Jurkat, Clone E6-1 (cell line): ENCODE data around the gene C1D.
"Not testable (repeated sequence)": the region's sequence is repeated elsewhere in the genome, so short reads cannot be mapped to it uniquely, and the experiment has no call there.

Experiments used
- DNase-seq: peaks from one replicate; pipeline ENCODE4 v3.0.0-alpha.2; 2011; ENCODE audit warnings: low read depth, low spot score
- H3K4me3 ChIP-seq: 2 replicates; pipeline ENCODE4 v1.5.1; 2011; ENCODE audit warnings: mild to moderate bottlenecking, low read length, control low read depth, moderate library complexity

C1D gene

DNA sequence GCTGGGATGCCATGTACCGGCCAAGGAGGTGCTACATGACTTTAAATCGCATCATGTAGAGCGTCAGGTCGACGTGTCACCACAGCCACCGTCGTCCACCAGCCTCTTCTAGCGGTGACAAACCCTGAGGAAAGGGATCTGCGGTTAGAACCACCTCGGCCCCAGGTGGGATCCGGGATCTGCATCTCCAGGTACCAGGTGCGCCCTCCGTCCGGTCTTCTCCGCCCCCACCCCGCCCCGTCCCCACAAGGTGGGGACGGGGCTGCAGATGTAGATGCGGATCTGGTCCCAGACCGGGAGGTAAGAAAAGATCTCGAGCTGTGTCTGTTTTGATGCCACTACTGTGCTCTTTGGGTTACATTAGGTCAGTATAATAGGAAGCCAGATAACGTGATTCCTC is 38.4 kb downstream of the C1D start:
- no peak overlapping the region for H3K4me3 ChIP-seq
- no peak for DNase-seq

DNA sequence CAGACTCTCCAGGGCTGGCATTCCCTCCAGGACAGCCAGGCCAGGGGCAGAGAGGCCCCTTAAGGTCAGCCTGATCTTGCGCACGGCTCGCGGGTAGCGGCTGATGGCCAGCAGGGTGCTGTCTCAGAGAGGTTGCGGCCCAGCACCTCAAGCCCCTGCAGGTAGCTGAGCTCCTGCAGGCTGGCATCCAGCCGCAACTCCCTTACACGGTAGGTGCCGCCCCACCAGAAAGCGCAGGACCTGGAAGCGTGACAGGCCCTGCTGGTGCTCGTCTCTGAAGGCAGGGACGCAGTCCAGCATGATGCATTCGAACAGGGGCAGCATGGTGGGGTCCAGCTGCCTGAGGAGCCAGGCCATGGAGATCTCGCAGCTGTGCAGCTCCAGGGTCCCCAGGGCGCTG is 38.9 kb downstream of the C1D start:
- no peak for DNase-seq
- H3K4me3 ChIP-seq = no peak overlapping the region

GRCh38 chr2:68018727-68019126 is 44.1 kb downstream of the C1D start:
- no peak for DNase-seq
- H3K4me3 ChIP-seq = no peak overlapping the region

GRCh38 chr2:68009526-68009925 is 53.3 kb downstream of the C1D start:
- no peak overlapping the region for H3K4me3 ChIP-seq
- peak; percentile 92 for DNase-seq

DNA sequence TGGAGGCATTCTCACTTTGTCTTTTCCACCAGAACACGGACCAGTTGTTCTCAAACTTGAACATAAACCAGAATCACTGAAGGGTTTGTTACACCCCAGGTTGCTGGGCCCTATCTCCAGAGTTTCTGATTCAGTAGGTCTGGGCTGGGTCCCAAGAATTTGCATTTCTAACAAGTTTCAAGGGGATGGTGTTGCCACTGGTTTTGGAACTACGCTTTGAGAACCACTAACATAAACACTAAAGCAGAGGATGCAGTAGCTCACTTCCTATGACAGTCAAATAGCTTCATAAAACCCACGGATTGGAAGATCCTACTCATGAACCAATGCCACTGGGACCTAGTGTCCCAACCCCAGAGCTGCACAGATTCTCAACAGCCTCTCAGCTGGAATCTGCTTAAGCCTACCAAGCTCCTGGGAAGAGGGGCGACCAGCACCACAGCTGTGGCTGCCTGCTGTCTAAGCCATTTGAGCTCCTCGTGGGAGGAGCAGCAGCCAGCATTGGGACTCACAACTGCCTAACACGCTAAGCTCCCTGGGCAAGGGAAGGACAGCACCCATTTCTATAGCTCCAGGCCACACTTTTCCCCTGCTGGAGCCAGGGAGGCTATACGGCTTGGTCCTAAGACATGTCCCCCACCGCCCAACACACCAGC is 62.5 kb downstream of the C1D start:
- DNase-seq = no peak
- no peak overlapping the region for H3K4me3 ChIP-seq

DNA sequence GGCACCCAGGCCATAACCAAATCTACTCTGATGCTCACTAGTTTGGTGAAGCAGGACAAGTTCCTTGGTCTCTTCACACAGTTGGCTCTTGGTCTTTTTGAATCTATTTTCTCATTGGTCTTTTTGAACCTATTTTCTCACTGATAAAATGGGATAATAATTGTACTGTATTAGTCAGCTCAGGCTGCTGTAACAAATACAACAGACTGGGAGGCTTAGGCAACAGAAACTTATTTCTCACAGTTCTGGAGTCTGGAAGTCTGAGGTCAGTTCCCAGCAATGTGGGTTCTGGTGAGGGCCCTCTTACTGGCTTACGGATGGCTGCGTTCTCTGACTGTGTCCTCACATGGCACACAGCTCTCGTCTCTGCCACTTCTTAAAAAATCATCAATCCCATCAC is 63.5 kb downstream of the C1D start:
- no peak overlapping the region for H3K4me3 ChIP-seq
- no peak for DNase-seq

GRCh38 chr2:67997903-67998302 is 64.9 kb downstream of the C1D start:
- DNase-seq = no peak
- H3K4me3 ChIP-seq = no peak overlapping the region

DNA sequence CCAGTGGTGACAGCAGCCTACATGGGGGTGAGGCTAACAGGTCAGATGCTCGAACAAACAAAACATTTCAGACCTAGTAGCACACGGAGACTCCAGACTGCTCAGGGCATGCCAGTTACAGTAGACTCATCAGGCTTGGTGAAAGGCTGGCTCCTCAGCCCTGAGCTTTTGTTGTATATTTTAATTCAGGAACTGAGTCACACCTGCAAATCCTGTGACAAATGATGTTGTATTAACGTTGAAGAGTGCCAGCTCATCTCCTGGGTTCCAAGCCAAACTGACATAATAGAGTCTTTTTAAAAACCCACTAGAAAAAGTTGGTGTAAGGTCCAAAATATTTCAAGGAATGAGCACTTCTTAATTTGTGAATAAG is 65.3 kb downstream of the C1D start:
- no peak overlapping the region for H3K4me3 ChIP-seq
- no peak for DNase-seq

- no peak for DNase-seq
Observed at GRCh38 chr2:67996772-67997527, 65.9 kb downstream of the C1D start.

GRCh38 chr2:67994716-67995115 is 68.1 kb downstream of the C1D start:
- DNase-seq = no peak
- H3K4me3 ChIP-seq = no peak overlapping the region

More at GRCh38 chr2:67996772-67997527, 65.9 kb downstream of the C1D start:
- H3K4me3 ChIP-seq = no peak overlapping the region

- not testable (repeated sequence) for H3K4me3 ChIP-seq, DNase-seq
Observed at GRCh38 chr2:67994069-67994468, 68.7 kb downstream of the C1D start.

GRCh38 chr2:67993329-67993728 is 69.5 kb downstream of the C1D start:
- H3K4me3 ChIP-seq = no peak overlapping the region; the same call in 1 of the 2 replicates
- peak; percentile 99 for DNase-seq

DNA sequence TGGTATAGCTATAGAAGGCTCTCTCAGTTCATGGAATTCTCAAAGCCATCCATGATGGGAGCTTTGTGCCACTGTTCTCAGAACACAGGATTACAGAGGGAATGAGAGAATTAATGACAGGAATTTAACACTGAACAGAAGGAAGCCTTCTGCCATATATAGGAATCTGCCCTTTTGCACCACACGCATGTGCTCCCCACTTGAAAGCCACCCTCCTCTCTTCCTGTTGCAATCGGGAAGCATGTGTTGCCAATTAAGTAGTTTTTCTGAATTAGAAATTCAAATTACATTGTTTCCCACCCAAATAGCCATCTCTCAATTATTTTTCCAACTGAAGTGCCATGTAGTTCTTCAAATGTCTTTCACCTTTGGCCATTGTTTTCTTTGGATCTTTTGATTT is 71.3 kb downstream of the C1D start:
- DNase-seq = no peak
- H3K4me3 ChIP-seq = no peak overlapping the region
